GM19395 (cell line): ENCODE results near the gene LRCH3.
"Not testable (repeated sequence)": the region's sequence is repeated elsewhere in the genome, so short reads cannot be mapped to it uniquely, and the experiment has no call there.

Source experiments
- ATAC-seq: cut with Tn5 transposase; IDR thresholded peaks from one replicate; pipeline ENCODE4 v1.9.1; 2021; ENCODE audit warnings: mild to moderate bottlenecking, moderate library complexity; ENCODE audit not compliant: unreplicated experiment

Gene LRCH3

GRCh38 chr3:197881970-197882338 lies 90.9 kb downstream of the LRCH3 start:
- no peak for ATAC-seq

DNA sequence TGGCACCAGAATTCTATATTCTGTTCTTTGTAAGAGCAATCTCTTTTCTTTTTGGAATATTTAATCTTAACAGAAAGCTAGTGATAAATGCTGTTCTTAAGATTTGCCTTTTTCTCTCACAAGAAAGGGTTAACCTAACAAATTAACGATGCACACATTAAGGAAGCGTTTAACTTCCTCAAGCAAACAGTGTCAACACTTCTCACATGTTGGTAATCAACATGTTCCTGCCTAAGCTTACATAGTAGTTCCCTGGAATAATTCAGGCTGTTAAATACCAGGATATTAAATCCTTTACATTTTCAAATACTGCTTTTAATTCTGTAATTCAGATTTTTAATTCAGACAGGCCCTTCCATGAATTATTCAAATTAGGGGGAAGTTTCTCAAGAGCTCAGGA lies 91.5 kb downstream of the LRCH3 start:
- ATAC-seq: no peak

DNA sequence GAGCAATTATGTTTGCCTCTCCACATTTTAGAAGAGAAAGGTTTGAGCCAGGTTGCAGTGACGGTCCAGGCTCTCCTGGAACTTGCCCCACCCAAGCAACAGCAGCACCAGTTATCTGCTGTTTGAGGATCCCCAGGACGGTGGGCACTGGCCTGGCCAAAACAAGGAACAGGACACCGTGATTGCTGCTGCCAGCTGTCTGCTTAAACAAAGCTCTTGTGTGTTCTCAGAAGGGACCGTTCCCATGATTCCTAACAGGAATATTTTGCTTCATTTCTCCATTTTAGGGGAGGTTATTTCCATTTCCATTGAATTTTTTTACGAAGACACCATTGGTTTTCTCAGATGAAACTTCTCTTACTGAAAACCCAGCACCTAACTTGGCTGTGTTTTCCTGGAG lies 92.5 kb downstream of the LRCH3 start:
- no peak for ATAC-seq

- not testable (repeated sequence) for ATAC-seq
Observed at GRCh38 chr3:197884330-197884729, 93.3 kb downstream of the LRCH3 start.

GRCh38 chr3:197886052-197886451 lies 95.0 kb downstream of the LRCH3 start:
- ATAC-seq: not testable (repeated sequence)

GRCh38 chr3:197887430-197888053 lies 96.5 kb downstream of the LRCH3 start:
- ATAC-seq: not testable (repeated sequence)

DNA sequence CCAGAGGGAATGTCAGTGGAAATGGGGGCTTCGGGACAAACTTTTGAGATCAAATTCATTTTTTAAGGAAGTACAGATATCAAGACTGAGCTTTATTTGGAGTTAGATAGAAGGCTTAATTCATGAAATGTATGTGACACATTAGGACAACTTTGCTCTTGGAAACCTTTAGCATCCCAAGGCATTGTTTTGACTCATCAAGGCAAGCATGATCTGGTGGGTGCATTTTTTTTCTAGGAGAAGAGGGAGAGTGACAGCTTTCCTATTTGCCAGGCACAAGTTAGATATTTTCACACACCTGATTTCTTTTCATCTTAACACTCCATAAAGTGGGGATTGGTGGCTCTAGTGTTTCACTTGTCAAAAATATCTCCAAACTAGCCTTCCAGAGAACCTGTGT lies 97.5 kb downstream of the LRCH3 start:
- ATAC-seq: no peak

GRCh38 chr3:197889204-197889930 lies 98.3 kb downstream of the LRCH3 start:
- ATAC-seq: no peak

DNA sequence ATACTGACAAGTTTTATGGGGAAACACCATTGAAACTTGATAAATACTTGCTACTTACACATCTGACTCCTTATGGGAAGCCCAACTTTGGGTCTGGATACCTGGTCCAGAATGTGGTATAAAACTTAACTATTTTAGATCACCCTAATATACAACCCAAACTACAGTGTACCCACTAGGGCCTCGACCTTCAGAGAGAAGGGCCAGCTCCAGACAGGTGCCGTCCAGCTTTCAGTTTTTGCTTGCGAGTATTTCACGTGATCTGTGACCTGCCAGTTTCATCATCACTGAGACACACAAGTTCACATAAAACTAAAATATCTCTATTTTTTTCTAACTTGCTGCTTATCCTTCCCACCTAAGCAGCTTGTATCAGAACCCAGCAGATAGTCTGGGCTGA lies 99.6 kb downstream of the LRCH3 start:
- ATAC-seq: no peak

- no peak for ATAC-seq
Observed at GRCh38 chr3:197892162-197892561, 101.1 kb downstream of the LRCH3 start.

DNA sequence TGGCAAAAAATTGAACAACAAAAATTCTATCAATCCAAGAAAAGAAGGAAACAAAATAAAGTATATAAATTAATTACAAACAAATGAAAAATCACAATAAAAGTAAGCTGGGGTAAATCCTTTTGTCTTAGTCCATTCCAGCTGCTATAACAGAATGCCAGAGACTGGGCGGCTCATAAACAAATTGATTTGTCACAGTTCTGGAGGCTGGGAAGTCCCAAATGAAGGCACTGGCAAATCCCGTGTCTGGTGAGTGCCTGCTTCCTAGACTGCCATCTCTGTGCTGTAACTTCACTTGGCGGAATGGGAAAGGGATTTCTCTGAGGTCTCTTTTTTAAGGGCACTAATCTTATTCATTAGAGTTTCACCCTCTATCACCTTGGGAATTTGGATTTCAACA lies 105.4 kb downstream of the LRCH3 start:
- no peak for ATAC-seq

DNA sequence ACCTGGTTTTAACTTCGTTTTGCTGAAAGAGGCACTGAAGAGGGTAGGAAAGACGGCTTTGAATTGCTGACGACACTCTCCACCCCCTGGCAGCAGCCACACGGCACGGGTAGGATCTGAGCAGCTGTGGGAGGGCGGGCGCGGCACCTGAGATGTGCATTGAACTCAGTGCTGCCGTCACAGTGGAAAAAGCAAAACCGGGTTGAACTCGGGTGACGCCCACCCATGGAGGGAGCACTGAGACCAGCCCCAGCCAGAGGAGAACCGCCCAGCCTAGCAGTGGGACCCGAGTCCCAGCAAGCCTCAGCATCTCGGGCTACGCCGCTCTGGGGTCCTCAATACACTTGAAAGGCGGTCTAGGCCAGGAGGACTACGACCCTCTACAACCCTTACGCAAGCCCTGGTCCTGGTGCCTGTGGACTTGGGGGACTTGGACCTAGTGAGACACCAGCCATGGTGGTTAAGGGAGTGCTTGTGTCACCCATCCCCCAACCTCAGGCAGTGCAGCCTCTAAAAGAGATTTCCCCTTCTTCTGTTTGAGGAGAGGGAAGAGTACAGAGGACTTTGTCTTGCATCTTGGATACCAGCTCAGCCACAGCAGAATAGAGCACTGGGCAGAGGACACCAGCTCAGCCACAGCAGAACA lies 108.9 kb downstream of the LRCH3 start:
- ATAC-seq: no peak

DNA sequence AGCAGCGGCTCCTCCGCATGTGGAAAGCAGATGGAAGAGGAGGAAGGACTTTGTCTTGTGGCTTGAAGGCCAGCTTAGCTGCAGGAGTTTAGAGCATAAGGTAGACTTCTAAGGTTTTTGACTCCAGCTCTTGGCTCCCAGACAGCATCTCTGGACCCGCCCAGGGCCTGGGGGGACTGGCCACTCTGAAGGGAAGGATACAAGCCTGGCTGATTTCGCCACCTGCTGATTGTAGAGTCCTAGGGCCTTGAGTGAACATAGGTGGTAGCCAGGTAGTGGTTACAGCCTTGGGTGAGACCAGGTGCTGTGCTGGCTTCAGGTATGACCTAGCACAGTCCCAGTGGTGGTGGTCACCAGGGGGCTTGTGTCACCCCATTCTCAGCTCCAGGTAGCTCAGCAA lies 110.6 kb downstream of the LRCH3 start:
- no peak for ATAC-seq

GRCh38 chr3:197906023-197906849 lies 115.2 kb downstream of the LRCH3 start:
- ATAC-seq: peak; percentile 86

- ATAC-seq: no peak
Observed at GRCh38 chr3:197906850-197907187, 115.8 kb downstream of the LRCH3 start.

GRCh38 chr3:197907196-197907595 lies 116.1 kb downstream of the LRCH3 start:
- ATAC-seq: no peak

DNA sequence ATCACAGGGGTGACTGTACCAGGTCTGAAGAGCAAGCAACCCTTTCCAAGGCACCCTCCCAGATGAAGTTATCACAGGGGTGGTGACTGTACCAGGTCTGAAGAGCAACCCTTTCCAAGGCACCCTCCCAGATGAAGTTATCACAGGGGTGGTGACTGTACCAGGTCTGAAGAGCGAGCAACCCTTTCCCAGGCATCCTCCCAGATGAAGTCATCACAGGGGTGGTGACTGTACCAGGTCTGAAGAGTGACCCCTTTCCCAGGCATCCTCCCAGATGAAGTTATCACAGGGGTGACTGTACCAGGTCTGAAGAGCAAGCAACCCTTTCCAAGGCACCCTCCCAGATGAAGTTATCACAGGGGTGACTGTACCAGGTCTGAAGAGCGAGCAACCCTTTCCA lies 117.5 kb downstream of the LRCH3 start:
- not testable (repeated sequence) for ATAC-seq

- ATAC-seq: no peak
Observed at GRCh38 chr3:197908957-197909701, 118.1 kb downstream of the LRCH3 start.

GRCh38 chr3:197912741-197913476 lies 121.9 kb downstream of the LRCH3 start:
- no peak for ATAC-seq
